ENCODE results near the gene TRIML1. TPM values are rescaled to one million over a fixed set of nuclear protein-coding genes. Genes with fewer than 3 reads are reported as not detected.
"Not testable (repeated sequence)": the region's sequence is repeated elsewhere in the genome, so short reads cannot be mapped to it uniquely, and the experiment has no call there.

The TRIML1 gene
- total RNA-seq, 3 donors from 2014 or later: not detected

- ATAC-seq (peak; percentile 97), DNase-seq (peak in 1 of 3 donors; percentile 15)
- Histone ChIP-seq H3K4me3 (no peak overlapping the region), H3K4me1 (ENCODE audit: low read depth) (no peaks in the 10 kb centered on the region), H3K9me3 (peaks cover 4% of the 10 kb centered on the region), H3K36me3 (ENCODE audit: low read depth) (no peaks in the 10 kb centered on the region)
- TF ChIP-seq, protein P1, sequence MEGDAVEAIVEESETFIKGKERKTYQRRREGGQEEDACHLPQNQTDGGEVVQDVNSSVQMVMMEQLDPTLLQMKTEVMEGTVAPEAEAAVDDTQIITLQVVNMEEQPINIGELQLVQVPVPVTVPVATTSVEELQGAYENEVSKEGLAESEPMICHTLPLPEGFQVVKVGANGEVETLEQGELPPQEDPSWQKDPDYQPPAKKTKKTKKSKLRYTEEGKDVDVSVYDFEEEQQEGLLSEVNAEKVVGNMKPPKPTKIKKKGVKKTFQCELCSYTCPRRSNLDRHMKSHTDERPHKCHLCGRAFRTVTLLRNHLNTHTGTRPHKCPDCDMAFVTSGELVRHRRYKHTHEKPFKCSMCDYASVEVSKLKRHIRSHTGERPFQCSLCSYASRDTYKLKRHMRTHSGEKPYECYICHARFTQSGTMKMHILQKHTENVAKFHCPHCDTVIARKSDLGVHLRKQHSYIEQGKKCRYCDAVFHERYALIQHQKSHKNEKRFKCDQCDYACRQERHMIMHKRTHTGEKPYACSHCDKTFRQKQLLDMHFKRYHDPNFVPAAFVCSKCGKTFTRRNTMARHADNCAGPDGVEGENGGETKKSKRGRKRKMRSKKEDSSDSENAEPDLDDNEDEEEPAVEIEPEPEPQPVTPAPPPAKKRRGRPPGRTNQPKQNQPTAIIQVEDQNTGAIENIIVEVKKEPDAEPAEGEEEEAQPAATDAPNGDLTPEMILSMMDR (IDR thresholded peaks at IDR 0.05): no peak
- intact Hi-C loops (cut with DNase I, micrococcal nuclease): no loop called here
These were observed 15.6 kb downstream of the TRIML1 start for GRCh38 chr4:188154668-188155405.

DNA sequence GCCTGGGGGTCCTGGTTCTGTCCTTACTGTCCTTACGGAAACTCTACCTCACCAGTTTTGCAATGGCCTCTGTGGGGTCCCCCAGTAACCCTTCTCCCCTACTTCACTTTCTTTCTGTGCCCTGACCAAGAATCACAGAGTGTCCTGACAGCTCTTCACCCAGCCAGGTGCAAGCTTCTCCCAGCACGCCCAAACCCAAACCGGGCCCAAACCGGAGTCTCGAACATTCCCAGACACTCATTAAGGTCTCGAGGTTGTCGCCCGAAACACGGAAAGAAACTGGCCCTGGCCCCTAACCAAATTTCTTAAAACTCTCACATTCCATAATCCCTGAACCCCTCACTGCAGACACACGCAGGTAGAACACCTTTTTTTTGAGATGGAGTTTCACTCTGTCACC lies 19.1 kb downstream of the TRIML1 start:
- no peaks in the 10 kb centered on the region for H3K4me1 ChIP-seq (ENCODE audit: low read depth)
- H3K4me3 ChIP-seq: no peak overlapping the region
- no peaks in the 10 kb centered on the region for H3K36me3 ChIP-seq (ENCODE audit: low read depth)
- ATAC-seq: no peak
- intact Hi-C loops (cut with DNase I, micrococcal nuclease): no loop called here
- TF ChIP-seq, protein P1 (IDR thresholded peaks at IDR 0.05): no peak
- no peak for DNase-seq
- H3K9me3 ChIP-seq: no peaks in the 10 kb centered on the region

DNA sequence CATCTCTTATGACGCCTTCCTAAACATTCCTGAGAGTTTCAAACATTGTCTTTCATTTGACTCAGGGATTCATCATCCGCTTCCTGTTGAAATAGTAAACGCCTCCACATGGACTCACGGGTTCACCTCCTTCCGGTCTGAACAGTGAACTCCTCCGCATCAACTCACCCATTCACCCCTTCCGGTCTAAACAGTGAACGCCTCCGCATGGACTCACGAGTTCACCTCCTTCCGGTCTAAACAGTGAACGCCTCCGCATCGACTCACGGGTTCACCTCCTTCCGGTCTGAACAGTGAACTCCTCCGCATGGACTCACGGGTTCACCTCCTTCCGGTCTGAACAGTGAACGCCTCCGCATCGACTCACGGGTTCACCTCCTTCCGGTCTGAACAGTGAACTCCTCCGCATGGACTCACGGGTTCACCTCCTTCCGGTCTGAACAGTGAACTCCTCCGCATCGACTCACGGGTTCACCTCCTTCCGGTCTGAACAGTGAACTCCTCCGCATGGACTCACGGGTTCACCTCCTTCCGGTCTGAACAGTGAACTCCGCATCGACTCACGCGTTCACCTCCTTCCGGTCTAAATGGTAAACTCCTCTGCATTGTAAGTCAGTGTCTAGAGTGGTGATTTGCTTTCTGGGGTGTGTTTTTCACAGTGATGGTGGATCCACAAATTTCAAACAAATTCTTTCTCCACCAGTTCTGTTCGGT lies 20.4 kb downstream of the TRIML1 start:
- H3K36me3 ChIP-seq (ENCODE audit: low read depth); ATAC-seq; H3K4me1 ChIP-seq (ENCODE audit: low read depth); DNase-seq; H3K4me3 ChIP-seq; H3K9me3 ChIP-seq; intact Hi-C loops (cut with DNase I, micrococcal nuclease): not testable (repeated sequence)

GRCh38 chr4:188160406-188160805 lies 21.2 kb downstream of the TRIML1 start:
- no peak overlapping the region for H3K4me3 ChIP-seq
- no peaks in the 10 kb centered on the region for H3K36me3 ChIP-seq (ENCODE audit: low read depth)
- no peak for ATAC-seq
- no peaks in the 10 kb centered on the region for H3K9me3 ChIP-seq
- H3K4me1 ChIP-seq (ENCODE audit: low read depth): no peaks in the 10 kb centered on the region
- TF ChIP-seq, protein P1 (IDR thresholded peaks at IDR 0.05): no peak
- intact Hi-C loops (cut with DNase I, micrococcal nuclease): no loop called here
- DNase-seq: no peak

DNA sequence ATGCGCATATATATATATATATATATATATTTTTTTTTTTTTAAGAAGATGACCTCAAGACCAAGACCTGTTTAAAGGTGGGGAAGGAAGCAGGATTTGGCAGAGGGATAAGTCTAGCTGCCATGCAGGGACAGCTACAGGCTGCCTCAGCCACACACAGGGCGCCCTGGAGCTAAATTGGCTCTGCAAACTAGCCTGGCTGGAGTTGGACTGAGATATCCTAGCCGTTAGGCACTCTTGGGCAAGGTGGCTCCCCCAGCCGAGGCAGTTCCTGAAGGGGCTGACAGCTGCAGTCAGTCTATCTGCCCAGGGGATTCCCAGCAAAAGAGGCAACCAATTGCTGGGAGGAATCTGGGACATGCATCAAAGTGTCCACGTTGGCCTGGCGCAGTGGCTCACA lies 21.9 kb downstream of the TRIML1 start:
- ATAC-seq (no peak), DNase-seq (no peak)
- H3K36me3 ChIP-seq (ENCODE audit: low read depth): no peaks in the 10 kb centered on the region
- TF ChIP-seq, protein P1 (IDR thresholded peaks at IDR 0.05): no peak
- no peak overlapping the region for H3K4me3 ChIP-seq
- H3K4me1 ChIP-seq (ENCODE audit: low read depth): no peaks in the 10 kb centered on the region
- no peaks in the 10 kb centered on the region for H3K9me3 ChIP-seq
- intact Hi-C loops (cut with DNase I, micrococcal nuclease): no loop called here

DNA sequence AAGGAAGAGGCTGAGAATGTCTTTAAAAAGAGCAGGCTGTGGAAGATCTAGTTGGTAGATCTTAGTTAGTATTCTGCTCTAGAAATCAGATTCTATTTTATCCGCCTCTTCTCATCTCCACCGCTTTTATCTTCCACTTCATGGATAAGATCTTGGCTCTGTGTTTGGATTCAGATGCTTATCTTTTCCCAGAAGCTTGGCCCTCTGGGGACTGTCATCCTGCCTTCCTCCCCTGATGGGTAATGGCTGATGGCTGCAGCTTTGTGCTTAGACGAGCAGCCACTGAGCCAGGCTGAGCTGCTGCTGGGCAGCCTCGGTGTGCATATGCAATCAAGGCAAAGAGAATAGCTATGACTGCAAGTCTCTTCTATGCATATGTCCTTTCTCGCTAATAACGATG lies 23.5 kb downstream of the TRIML1 start:
- Histone ChIP-seq H3K36me3 (ENCODE audit: low read depth) (no peaks in the 10 kb centered on the region), H3K9me3 (no peaks in the 10 kb centered on the region), H3K4me1 (ENCODE audit: low read depth) (no peaks in the 10 kb centered on the region), H3K4me3 (no peak overlapping the region)
- TF ChIP-seq, protein P1 (IDR thresholded peaks at IDR 0.05): no peak
- intact Hi-C loops (cut with DNase I, micrococcal nuclease): no loop called here
- ATAC-seq: no peak
- DNase-seq: no peak

All from mucosa of descending colon (tissue), 3 donors.